Naive B cell (primary cell): ENCODE measurements around the gene RNF5. TPM values are rescaled to one million over a fixed set of nuclear protein-coding genes. Genes with fewer than 3 reads are reported as not detected.
"Not testable (repeated sequence)": the region's sequence is repeated elsewhere in the genome, so short reads cannot be mapped to it uniquely, and the experiment has no call there.

ENCODE experiments used
- ATAC-seq, 2 donors: fragments of 150-1000 bp; cut with Tn5 transposase; 2 replicates each; pipeline ENCODE4 v1.10.0; 2021; ENCODE audit warnings: low read depth in 2 of 2, mild to moderate bottlenecking in 2 of 2, moderate library complexity in 2 of 2
- DNase-seq: peaks from one replicate; pipeline ENCODE4 v3.0.0; 2022
- H3K27ac Mint-ChIP-seq, 6 donors: one replicate each; pipeline ENCODE4 v1.8.0; 2020 to 2022; ENCODE audit warnings: mild to moderate bottlenecking in 6 of 6, mixed read lengths in 6 of 6, moderate library complexity in 5 of 6, inconsistent platforms in 2 of 6
- H3K27me3 Mint-ChIP-seq, 3 donors: one replicate each; pipeline ENCODE4 v1.8.0; 2021 to 2022; ENCODE audit warnings: mixed read lengths in 3 of 3, mild to moderate bottlenecking in 1 of 3
- H3K36me3 Mint-ChIP-seq, 2 donors: one replicate each; pipeline ENCODE4 v1.8.0; 2020 to 2022; ENCODE audit warnings: mixed read lengths in 2 of 2, inconsistent platforms in 1 of 2, mild to moderate bottlenecking in 1 of 2
- H3K4me1 Mint-ChIP-seq, 3 donors: one replicate each; pipeline ENCODE4 v1.8.0; 2020 to 2022; ENCODE audit warnings: mixed read lengths in 3 of 3, inconsistent platforms in 1 of 3, mild to moderate bottlenecking in 1 of 3, moderate library complexity in 1 of 3
- H3K4me3 Mint-ChIP-seq, 8 donors: one replicate each; pipeline ENCODE4 v1.8.0; 2020 to 2022; ENCODE audit warnings: mild to moderate bottlenecking in 8 of 8, mixed read lengths in 8 of 8, moderate library complexity in 8 of 8, inconsistent platforms in 2 of 8
- H3K9me3 Mint-ChIP-seq, 7 donors: one replicate each; pipeline ENCODE4 v1.8.0; 2020 to 2022; ENCODE audit warnings: mixed read lengths in 7 of 7, mild to moderate bottlenecking in 5 of 7, inconsistent platforms in 2 of 7, moderate library complexity in 1 of 7
- polyA plus RNA-seq, 6 donors: library from polyadenylated mRNA; unstranded; fragments of 300-500 nt; fragmentation: Illumina TruSeq; gene quantifications; one replicate each; pipeline ENCODE4 v1.2.3, GENCODE V29; 2021; ENCODE audit warnings: low read depth in 6 of 6

The RNF5 gene
- polyA plus RNA-seq, 6 donors from 2014 or later: 85.9 to 116 (median 102) TPM

DNA sequence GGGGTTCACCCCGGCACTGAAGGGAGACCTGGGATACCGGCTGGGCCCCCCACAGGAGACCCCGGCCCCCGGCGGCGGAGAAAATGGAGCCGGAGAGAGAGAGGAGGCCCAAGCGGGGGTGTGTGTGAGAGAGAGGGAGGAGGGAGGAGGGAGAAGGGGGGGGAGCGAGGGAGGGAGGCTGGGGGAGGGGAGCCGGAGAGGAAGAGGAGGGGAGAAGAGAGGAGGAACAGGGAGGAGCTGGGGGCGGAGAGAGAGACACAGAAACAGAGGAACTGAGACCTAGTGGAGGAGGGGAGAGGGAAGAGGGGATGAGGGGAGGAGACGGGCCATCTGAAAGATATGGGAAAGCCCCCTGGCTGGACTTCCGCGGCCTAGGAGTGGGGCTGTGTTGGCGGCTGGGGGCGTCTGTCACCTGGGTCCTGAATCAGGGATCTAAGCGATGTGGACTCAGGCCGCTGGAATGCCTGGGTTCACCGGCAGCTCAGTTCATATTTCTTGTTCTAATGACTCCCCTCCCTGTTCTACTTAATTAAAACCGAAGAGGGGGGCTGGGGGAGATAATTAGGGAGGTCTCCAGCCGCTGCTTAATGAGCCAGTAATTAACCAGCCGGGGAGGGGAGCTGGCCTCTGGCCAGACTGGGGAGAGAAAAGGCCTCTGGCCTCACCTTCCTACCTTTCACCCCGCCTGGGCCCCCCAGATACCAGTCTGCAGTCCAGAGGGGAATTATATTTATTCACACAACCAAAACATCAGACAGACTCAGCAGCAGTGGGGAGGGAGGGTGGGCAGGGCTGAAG lies 12.0 kb downstream of the RNF5 start, which contains the start of gene PBX2:
Gene PBX2, minus strand, starts transcription at position 149 of the 798 bp plus-strand sequence. CDS start 287 bp downstream, outside the sequence.
- no peaks in the 10 kb centered on the region for H3K27me3 Mint-ChIP-seq

DNA sequence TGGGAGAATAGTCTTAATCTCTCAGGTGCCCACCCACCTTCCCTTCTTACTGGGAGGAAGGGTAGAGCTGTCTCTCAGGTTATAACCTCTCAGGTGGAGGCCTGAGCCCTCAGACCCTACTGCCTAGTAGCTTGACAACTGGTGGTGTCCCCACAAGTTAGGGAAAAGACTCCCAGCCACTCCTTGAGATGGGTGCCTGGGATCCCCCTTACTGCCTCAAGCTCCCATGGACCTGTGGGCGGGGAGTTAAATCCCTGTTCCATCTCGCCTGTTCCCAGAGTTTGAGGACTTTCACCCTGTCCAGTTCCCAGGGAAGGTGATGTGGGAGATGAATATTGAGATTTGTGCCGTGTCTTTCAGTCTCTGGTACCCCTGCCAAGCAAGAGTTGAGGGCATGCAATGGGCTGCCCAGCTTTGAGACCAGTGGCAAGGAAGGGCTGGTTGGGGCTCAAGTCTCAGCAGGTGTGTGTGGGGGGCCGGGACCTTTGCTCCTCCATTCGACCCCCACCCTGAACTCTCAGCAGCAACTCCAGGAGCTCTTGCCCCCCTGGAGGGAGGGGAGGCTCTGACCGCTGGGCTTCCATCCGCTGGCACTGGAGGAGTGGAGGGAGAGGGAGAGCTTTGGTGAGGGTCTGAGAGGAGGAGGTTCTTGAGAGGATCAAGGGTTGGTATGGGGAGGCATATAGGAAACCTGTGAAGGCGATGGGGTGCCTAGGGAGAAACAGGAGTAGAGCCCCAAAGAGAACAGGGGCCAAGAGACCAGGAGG lies 12.9 kb downstream of the RNF5 start:
- DNase-seq (no peak), ATAC-seq (no peak)
- Mint-ChIP-seq H3K27me3 (no peaks in the 10 kb centered on the region), H3K36me3 (peaks cover 13 to 35% of the 10 kb centered on the region in 2 donors), H3K4me3 (peak overlapping the region; percentile 94 to 99 (median 98)), H3K4me1 (peaks cover 74 to 83% (median 81%) of the 10 kb centered on the region in 3 donors), H3K9me3 (no peaks in the 10 kb centered on the region), H3K27ac (peak overlapping the region; percentile 95 to 100 (median 99))

More for the DNA sequence above, 12.0 kb downstream of the RNF5 start, which contains the start of gene PBX2:
- Mint-ChIP-seq H3K36me3 (peaks cover 16 to 41% of the 10 kb centered on the region in 2 donors), H3K27ac (peak within 1 kb of the TSS; percentile 98 to 100 (median 99)), H3K9me3 (no peaks in the 10 kb centered on the region), H3K4me1 (peaks cover 76 to 83% (median 82%) of the 10 kb centered on the region in 3 donors), H3K4me3 (peak within 1 kb of the TSS; percentile 94 to 99 (median 98))
- peak; percentile 88 for DNase-seq
- peak; percentile 83 for ATAC-seq

DNA sequence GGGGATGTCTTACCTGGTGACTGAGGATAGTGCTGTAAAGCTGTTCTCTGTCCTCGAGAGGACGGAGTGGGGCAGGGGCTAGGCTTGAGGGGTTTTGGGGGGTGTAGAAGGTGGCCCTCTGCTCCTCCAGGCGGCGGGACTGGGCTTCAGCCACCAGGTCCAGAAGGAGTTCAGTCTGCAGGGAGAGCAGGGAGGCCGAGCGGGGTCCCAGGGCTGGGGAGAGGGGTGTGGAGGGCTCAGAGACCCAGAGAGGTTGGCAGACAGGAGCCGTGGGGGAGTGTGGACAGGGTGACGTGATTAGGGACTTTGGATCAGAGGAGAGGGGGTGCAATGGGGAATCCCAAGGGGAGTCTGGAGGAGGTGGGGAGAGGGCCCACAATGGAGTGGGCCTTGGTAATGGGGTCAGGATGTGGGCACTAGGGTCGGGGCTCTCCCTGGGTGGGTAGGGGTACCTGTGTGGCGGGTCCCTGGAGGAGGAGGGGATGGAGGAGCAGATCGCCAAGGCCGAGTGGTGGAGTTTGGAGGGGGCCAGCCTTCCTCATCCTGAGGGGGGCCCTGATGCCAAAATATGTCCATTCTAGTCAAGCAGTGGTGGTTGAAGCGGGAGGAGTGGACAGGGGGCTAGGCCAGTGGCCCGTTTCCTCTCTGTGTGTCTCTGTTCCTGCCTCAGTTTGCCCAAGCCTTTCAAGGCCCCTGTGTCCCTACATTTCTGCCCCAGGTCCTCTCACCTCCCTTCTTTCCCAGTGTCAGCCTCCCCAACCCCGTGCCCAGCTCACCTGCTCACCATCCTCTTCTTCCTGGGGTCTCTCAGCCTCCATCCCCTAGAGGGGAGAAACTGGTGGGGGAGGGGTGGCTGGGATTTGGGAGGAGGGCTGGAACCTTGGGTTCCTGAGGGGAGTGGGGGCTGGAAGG lies 13.7 kb downstream of the RNF5 start:
- H3K27me3 Mint-ChIP-seq: no peaks in the 10 kb centered on the region
- ATAC-seq: no peak
- no peaks in the 10 kb centered on the region for H3K9me3 Mint-ChIP-seq

GRCh38 chr6:32192608-32193039 lies 14.4 kb downstream of the RNF5 start, which contains the start of gene GPSM3:
Gene GPSM3, minus strand, starts transcription at chr6:32192643. Its CDS starts 130 bp downstream, at chr6:32192513.
- H3K36me3 Mint-ChIP-seq: peaks cover under 1 to 20% of the 10 kb centered on the region in 2 donors
- no peaks in the 10 kb centered on the region for H3K27me3 Mint-ChIP-seq
- peak within 1 kb of the TSS; percentile 95 to 100 (median 99) for H3K27ac Mint-ChIP-seq
- H3K9me3 Mint-ChIP-seq: no peaks in the 10 kb centered on the region
- ATAC-seq (no peak), DNase-seq (peak; percentile 71)
- peak within 1 kb of the TSS; percentile 94 to 99 (median 98) for H3K4me3 Mint-ChIP-seq
- H3K4me1 Mint-ChIP-seq: peaks cover 72 to 79% (median 76%) of the 10 kb centered on the region in 3 donors

More for the DNA sequence above, 13.7 kb downstream of the RNF5 start:
- Mint-ChIP-seq H3K27ac (peak overlapping the region; percentile 95 to 100 (median 99)), H3K4me3 (peak overlapping the region; percentile 94 to 99 (median 98)), H3K4me1 (peaks cover 76 to 83% (median 81%) of the 10 kb centered on the region in 3 donors), H3K36me3 (peaks cover 6 to 27% of the 10 kb centered on the region in 2 donors)
- no peak for DNase-seq

DNA sequence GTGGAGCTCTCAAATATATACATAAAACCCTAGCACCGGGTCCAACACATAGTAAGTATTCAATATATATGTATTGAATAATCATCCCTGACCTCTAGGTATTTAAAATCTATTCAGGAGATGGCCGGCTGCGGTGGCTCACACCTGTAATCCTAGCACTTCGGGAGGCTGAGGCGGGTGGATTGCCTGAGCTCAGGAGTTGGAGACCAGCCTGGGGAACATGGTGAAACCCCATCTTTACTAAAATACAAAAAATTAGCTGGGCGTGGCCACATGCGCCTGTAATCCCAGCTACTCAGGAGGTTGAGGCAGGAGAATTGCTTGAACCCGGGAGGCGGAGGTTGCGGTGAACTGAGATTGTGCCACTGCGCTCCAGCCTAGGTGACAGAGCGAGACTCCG lies 14.9 kb downstream of the RNF5 start:
- Mint-ChIP-seq H3K36me3 (peaks cover 0 to 17% of the 10 kb centered on the region in 2 donors), H3K4me1 (peaks cover 70 to 76% (median 71%) of the 10 kb centered on the region in 3 donors), H3K27ac (peak overlapping the region; percentile 95 to 100 (median 99)), H3K4me3 (peak overlapping the region; percentile 94 to 99 (median 98))
- not testable (repeated sequence) for H3K27me3 Mint-ChIP-seq, DNase-seq, H3K9me3 Mint-ChIP-seq, ATAC-seq

- Mint-ChIP-seq H3K9me3 (no peaks in the 10 kb centered on the region), H3K4me1 (peaks cover 58 to 65% (median 59%) of the 10 kb centered on the region in 3 donors)
Measured at GRCh38 chr6:32194388-32194787, 16.2 kb downstream of the RNF5 start.

GRCh38 chr6:32194825-32195651 lies 16.8 kb downstream of the RNF5 start:
- ATAC-seq: no peak
- H3K4me3 Mint-ChIP-seq: peak overlapping the region; percentile 92 to 100 (median 98)
- no peak for DNase-seq
- no peaks in the 10 kb centered on the region for H3K9me3 Mint-ChIP-seq
- H3K36me3 Mint-ChIP-seq: peaks cover 0 to 17% of the 10 kb centered on the region in 2 donors
- H3K27me3 Mint-ChIP-seq: no peaks in the 10 kb centered on the region
- H3K27ac Mint-ChIP-seq: peak overlapping the region; percentile 99 to 100 (median 100)
- peaks cover 58 to 64% (median 58%) of the 10 kb centered on the region in 3 donors for H3K4me1 Mint-ChIP-seq

More at GRCh38 chr6:32194388-32194787, 16.2 kb downstream of the RNF5 start:
- H3K27ac Mint-ChIP-seq: peak overlapping the region in 5 of 6 donors; percentile 99 to 100 (median 100)
- no peaks in the 10 kb centered on the region for H3K27me3 Mint-ChIP-seq
- H3K4me3 Mint-ChIP-seq: peak overlapping the region in 7 of 8 donors; percentile 92 to 99 (median 97)
- H3K36me3 Mint-ChIP-seq: peaks cover 0 to 17% of the 10 kb centered on the region in 2 donors
- ATAC-seq (no peak), DNase-seq (no peak)

- DNase-seq (peak; percentile 99), ATAC-seq (no peak)
- no peaks in the 10 kb centered on the region for H3K9me3 Mint-ChIP-seq
- peaks cover 0 to 17% of the 10 kb centered on the region in 2 donors for H3K36me3 Mint-ChIP-seq
- peak overlapping the region; percentile 92 to 100 (median 98) for H3K4me3 Mint-ChIP-seq
- H3K4me1 Mint-ChIP-seq: peaks cover 52 to 59% (median 54%) of the 10 kb centered on the region in 3 donors
- no peaks in the 10 kb centered on the region for H3K27me3 Mint-ChIP-seq
- H3K27ac Mint-ChIP-seq: peak overlapping the region; percentile 99 to 100 (median 100)
Measured at GRCh38 chr6:32195652-32195901, 17.4 kb downstream of the RNF5 start.

DNA sequence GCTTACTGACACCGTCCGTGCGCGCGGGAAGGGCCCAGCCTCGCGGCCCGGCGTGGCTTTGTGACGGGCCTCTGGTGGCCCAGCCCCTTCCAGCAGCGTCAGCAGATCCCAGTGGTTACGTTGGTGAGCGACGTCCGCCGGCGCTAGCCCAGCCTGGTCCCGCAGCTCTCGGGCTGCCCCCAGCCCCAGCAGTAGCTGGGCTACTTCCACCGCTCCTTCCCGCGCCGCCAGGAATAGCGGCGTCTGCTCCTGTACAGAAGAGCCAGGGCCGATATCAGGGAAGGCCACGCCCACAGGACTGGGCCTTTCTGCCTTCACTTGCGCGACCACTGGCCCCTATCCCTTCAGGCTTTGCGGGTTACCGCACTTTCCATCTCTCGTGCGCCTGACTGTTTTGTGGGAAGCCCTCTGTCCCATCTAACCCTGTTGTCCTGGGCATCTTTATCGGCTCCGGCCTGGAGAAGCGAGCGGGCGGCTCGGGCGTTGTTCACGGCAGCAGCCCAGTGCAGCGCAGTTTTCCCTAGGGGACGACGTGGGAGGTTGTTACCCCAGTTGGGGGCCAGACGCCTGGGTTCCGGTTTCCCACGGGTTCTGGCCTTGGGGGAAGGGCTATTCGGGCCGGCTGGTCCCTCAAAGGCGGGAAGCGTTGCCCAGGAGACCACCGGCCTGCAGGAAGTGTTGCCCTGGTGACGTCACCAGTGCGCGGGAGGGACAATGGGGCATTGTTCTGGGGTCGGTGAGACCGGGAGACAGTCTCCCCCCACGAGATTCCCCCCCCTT lies 17.9 kb downstream of the RNF5 start:
- peak overlapping the region; percentile 92 to 100 (median 98) for H3K4me3 Mint-ChIP-seq
- H3K9me3 Mint-ChIP-seq: no peaks in the 10 kb centered on the region
- H3K27me3 Mint-ChIP-seq: no peaks in the 10 kb centered on the region
- peak; percentile 80 to 81 for ATAC-seq
- peak; percentile 90 for DNase-seq
- H3K27ac Mint-ChIP-seq: peak overlapping the region; percentile 99 to 100 (median 100)
- peaks cover 0 to 16% of the 10 kb centered on the region in 2 donors for H3K36me3 Mint-ChIP-seq
- H3K4me1 Mint-ChIP-seq: peaks cover 49 to 56% (median 53%) of the 10 kb centered on the region in 3 donors

GRCh38 chr6:32196682-32197616 lies 18.7 kb downstream of the RNF5 start:
- Mint-ChIP-seq H3K36me3 (peaks cover 0 to 8% of the 10 kb centered on the region in 2 donors), H3K27ac (peak overlapping the region; percentile 99 to 100 (median 100)), H3K27me3 (peaks cover 0 to 3% (median 0%) of the 10 kb centered on the region in 3 donors), H3K4me3 (peak overlapping the region; percentile 92 to 100 (median 98)), H3K9me3 (no peaks in the 10 kb centered on the region), H3K4me1 (peaks cover 42 to 48% (median 44%) of the 10 kb centered on the region in 3 donors)
- DNase-seq (peak; percentile 23), ATAC-seq (no peak)
